Stimulated activated CD4-positive, alpha-beta T cell treated with anti-CD3 and anti-CD28 coated beads, Interleukin-4, amount 100 ng/mL, for 1 hour (primary cell): ENCODE data around the gene ESR2.
"Not testable (repeated sequence)": the region's sequence is repeated elsewhere in the genome, so short reads cannot be mapped to it uniquely, and the experiment has no call there.

Experiments used
- DNase-seq: peaks from one replicate; pipeline ENCODE4 v3.0.0-alpha.2; 2020

The ESR2 gene

DNA sequence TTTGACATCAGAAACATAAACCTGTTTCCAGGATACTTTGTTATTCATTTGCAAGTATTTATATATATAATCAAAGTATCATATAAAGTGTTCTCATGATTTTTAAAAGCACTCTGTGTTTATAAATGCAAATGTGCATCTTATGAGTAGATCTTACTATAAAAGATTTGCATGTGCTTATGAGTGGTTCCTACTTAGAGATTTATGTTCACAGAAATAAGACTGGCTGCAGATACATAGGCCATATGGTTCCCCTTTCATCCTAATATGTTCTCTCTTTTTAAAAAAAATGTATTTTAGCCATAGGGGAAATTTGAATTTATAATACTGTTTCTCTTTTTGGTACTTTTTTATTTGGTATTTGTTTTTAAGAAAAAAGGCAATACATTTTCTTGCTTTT is 174.2 kb downstream of the ESR2 start:
- no peak for DNase-seq

GRCh38 chr14:64119500-64119899 is 174.7 kb downstream of the ESR2 start:
- DNase-seq, result no peak

DNA sequence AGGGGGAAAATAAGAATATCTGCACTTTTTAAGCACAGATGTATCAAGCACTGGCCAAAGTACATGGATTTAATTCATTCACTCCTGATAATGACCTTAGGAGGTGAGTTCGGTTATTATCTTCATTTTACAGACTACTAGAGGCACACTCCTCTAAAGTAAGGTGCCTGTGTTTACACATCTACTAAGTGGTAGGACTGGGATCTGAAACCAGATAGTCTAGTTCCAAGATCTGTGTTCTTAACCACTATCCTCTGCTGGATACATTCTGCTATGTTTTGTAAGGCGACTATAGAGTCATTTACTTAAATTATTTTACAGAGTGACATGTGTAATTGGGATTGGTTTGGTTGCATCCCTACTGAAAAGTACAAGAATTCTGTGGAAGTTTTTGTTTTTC is 175.3 kb downstream of the ESR2 start:
- DNase-seq, result no peak

- not testable (repeated sequence) for DNase-seq
These were observed 175.8 kb downstream of the ESR2 start for GRCh38 chr14:64118403-64118742.

- DNase-seq, result no peak
These were observed 176.3 kb downstream of the ESR2 start for GRCh38 chr14:64117671-64118402.

DNA sequence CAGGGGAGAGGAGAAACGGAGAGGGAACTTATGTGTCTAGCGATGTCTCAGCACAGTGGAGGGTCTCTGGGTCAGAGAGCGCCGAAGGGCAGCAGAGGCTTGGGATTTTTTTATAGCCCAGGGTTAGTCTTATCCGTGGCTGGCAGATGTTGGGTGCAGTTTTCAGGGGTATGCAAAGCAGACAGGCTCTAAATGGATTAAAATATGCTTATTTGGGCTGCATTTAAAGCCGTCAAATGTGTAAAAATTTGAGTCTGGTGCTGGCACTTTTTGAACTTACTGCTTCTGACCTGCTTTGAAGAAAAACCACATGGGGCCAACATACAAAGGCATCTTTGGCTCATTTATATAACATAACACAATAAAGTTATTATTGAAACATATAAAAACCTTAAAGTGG is 178.8 kb downstream of the ESR2 start:
- DNase-seq, result no peak

DNA sequence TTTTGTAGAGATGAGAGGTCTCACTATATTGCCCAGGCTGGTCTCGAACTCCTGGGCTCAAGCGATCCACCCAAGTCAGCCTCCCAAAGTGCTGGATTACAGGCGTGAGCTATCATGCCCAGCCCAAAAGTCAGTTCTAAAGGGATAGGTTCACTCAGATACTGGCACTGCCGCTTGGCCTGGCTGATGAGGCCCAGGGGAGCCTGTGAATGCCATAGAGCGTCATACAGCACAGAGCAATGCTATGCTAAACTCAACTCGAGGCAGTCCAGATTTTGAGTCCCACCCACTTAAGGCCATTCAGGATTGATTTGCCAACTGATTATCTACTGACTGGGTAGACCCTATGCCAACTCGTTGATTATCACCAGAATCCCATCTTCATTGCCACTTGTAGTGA is 179.4 kb downstream of the ESR2 start:
- DNase-seq, result no peak

DNA sequence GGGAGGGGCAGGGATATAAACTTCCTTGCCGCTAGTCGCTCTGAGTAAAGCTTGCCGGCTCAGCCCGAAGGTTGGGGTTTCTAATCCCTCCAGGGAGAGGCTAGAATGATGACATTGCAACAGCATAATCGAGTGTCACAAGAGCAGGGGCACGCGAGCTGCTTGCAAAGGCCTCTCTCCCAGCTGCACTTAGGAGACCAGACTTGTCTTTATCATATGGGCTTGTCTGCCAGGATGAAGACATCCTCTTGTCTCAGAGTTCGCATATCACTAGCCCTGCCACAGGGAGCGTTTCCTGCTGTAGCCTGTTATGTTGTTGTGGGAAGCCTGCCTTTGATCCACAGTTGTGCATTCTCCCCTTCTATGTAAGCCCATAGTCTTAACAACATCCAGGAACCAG is 180.0 kb downstream of the ESR2 start:
- no peak for DNase-seq

- DNase-seq, result no peak
These were observed 181.1 kb downstream of the ESR2 start for GRCh38 chr14:64112867-64113678.

DNA sequence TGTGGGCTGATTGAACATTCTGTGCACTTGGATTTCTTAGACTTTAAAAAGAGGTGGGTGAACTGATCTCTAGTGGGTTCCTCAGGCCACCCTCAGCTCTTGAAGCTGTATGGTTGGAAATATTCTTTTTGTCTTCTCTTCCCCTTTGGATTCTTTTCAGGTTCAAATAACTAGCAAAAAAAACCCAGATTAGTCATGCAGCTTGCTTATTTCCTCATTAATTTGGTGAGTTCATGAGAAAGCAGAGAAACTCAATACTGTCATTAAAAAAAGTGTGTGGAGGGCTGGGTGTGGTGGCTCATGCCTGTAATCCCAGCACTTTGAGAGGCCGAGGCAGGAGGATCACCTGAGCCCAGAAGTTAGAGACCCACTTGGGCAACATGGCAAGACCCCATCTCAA is 183.4 kb downstream of the ESR2 start:
- DNase-seq, result no peak

GRCh38 chr14:64109819-64110554 is 184.2 kb downstream of the ESR2 start:
- no peak for DNase-seq

DNA sequence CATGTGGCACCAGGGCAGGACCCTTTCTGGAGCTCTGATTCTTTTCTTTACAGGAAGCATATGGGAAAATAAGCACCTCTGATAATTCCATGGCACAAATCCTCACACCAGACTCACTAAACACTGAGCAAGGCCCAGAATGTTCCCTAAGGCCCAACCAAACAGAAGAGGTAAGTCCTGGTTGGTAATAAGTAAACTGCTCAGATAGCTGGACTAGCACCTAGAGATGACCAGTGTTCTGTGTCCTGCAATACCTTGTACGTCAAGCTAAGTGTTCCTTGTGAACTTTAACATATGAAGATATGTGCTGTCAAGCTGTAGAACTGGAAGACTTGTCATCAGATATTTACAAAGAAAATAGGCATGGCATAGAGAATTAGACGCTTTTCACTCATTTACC is 186.7 kb downstream of the ESR2 start:
- DNase-seq, result no peak

GRCh38 chr14:64098120-64098519 is 196.1 kb downstream of the ESR2 start:
- no peak for DNase-seq

DNA sequence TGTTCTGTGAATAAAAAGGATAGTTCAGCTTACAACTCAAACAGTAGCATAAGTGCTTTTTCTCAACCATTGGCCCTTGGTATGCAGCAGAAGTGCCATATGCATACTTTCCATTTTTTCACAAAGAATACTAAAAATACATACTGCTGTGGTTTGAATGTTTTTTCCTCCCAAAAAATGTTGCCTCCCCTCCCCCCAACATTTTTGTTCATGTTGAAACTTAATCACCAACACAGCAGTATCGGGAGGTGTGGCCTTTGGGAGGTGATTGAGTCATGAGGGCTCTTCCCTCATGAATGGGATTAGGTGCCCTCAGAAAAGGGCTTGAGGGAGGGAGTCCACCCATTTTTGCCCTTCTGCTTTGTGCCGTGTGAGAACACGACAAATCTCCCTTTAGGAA is 198.6 kb downstream of the ESR2 start:
- no peak for DNase-seq

- no peak for DNase-seq
These were observed 201.2 kb downstream of the ESR2 start for GRCh38 chr14:64092940-64093339.

GRCh38 chr14:64092338-64092737 is 201.8 kb downstream of the ESR2 start:
- no peak for DNase-seq

DNA sequence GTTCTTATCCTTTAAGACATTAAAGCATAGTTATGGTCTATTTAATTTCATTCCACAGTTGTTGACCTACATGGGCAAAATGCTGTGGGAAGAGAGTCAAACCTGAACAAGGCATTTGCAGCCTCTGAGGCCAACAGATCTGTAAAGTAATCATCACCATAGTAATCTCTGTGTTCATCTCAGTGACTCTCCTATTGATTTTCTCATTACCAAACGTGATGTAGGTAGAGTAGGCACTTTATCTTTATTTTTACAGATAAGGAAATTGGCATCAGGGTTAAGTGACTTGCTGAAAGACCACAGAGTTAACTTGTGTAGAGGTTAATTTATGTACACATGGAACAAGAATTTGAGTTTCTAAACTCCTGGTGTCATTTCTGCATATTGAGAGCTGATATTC is 203.0 kb downstream of the ESR2 start:
- DNase-seq, result no peak

- DNase-seq, result no peak
These were observed 204.3 kb downstream of the ESR2 start for GRCh38 chr14:64089920-64090319.

GRCh38 chr14:64088647-64088964 is 205.6 kb downstream of the ESR2 start:
- DNase-seq, result no peak

- no peak for DNase-seq
These were observed 211.3 kb downstream of the ESR2 start for GRCh38 chr14:64082837-64083236.

GRCh38 chr14:64081174-64081746 is 212.9 kb downstream of the ESR2 start:
- DNase-seq, result no peak

DNA sequence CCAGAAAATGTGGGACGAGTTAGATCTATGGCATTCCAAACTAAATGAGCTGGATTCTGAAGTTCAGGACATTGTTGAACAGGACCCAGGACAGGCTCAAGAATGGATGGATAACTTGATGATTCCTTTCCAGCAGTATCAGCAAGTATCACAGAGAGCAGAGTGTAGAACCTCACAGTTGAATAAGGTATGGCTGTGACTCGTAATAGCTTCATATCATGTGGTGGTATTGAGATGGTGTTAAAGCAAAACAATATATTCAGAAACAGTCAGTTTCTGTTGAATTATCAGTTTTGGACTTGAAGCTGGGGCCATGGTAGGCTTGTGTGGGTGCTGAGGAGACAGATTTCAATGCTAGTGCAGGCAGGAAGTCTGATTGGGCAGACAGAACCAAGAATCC is 213.7 kb downstream of the ESR2 start:
- DNase-seq, result no peak

DNA sequence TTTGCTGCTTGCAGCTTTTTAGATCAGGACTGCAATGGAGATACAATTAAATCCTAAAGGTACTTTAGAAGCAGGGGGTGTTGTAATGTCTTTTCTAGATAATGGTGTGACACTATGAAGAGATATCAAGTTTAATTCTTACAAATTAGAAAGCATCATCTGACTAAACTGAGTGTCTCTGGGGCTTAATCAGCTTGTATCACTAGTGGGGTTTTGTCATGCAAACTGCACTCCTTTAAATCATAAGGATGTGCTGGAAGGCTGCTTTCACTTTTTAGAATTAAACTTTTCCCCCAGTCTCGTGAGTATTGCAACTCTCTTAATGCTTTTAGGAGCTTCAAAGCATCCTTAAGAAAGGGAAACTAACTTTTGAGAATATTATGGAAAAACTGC is 218.6 kb downstream of the ESR2 start:
- DNase-seq, result no peak
